H1 (cell line): ENCODE measurements around the gene TMEM9B. TPM values are rescaled to one million over a fixed set of nuclear protein-coding genes. Genes with fewer than 3 reads are reported as not detected.
"Not testable (repeated sequence)": the region's sequence is repeated elsewhere in the genome, so short reads cannot be mapped to it uniquely, and the experiment has no call there.

Source experiments
- CTCF ChIA-PET: fragments of 300-600 bp; sonication (Branson Sonifier 250); formaldehyde crosslinking; loops from one replicate; lab custom pipeline; 2021; ENCODE audit not compliant: partially characterized antibody; lab: Charles Lee
- POLR2A ChIA-PET: fragments of 300-600 bp; sonication (Branson Sonifier 250); formaldehyde crosslinking; loops from one replicate; lab custom pipeline; 2021; ENCODE audit warnings: inconsistent platforms; ENCODE audit not compliant: partially characterized antibody; lab: Charles Lee
- DNase-seq, 2 experiments: peaks; one replicate each; pipeline versions ENCODE4 v3.0.0 to v3.0.0-alpha.2; 2010 to 2022; ENCODE audit warnings: low spot score in 2 of 2, low read depth in 1 of 2, mixed read lengths in 1 of 2
- FAIRE-seq: peaks from 2 replicates; lab custom pipeline; 2011; peaks lifted over from hg19 to GRCh38; lab: Jason Lieb, UNC
- H2AFZ ChIP-seq: 2 replicates; pipeline ENCODE4 v1.8.1; 2012; ENCODE audit warnings: low read length, inconsistent platforms
- H2AK5ac ChIP-seq: 2 replicates; pipeline ENCODE4 v1.6.1; 2013; ENCODE audit warnings: low read depth, low read length
- H2BK120ac ChIP-seq: replicated peaks from 2 replicates; pipeline ENCODE3; 2013; ENCODE audit warnings: low read depth, low read length, inconsistent platforms
- H2BK12ac ChIP-seq: 2 replicates; pipeline ENCODE4 v1.6.1; 2013; ENCODE audit warnings: low read depth, low read length
- H2BK15ac ChIP-seq: 2 replicates; pipeline ENCODE4 v1.6.1; 2013; ENCODE audit warnings: low read length
- H2BK20ac ChIP-seq: 2 replicates; pipeline ENCODE4 v1.6.1; 2013; ENCODE audit warnings: low read length
- H2BK5ac ChIP-seq: 2 replicates; pipeline ENCODE4 v1.6.1; 2013; ENCODE audit warnings: low read depth, low read length
- H3K14ac ChIP-seq: 2 replicates; pipeline ENCODE4 v1.6.1; 2013; ENCODE audit warnings: inconsistent platforms; ENCODE audit not compliant: insufficient read length
- H3K18ac ChIP-seq: 2 replicates; pipeline ENCODE4 v1.6.1; 2013; ENCODE audit warnings: low read length; ENCODE audit errors: extremely low read depth
- H3K23ac ChIP-seq: 2 replicates; pipeline ENCODE4 v1.6.1; 2013; ENCODE audit warnings: inconsistent platforms; ENCODE audit not compliant: insufficient read length
- H3K23me2 ChIP-seq: 2 replicates; pipeline ENCODE4 v1.6.1; 2013; ENCODE audit warnings: low read depth, low read length
- H3K27ac ChIP-seq: 2 replicates; pipeline ENCODE4 v1.6.1; 2011; ENCODE audit warnings: low read depth, low read length, inconsistent platforms
- H3K27me3 ChIP-seq, 4 experiments: replicated peaks in 1 of 4; 1 replicate in 1 of 4; 2 replicates in 3 of 4; pipeline versions ENCODE4 v1.6.1 to v1.8.1; 2011 to 2013; ENCODE audit warnings: low read length in 3 of 4, mild to moderate bottlenecking in 3 of 4, inconsistent platforms in 2 of 4, mixed read lengths in 2 of 4, moderate library complexity in 1 of 4; ENCODE audit not compliant: control insufficient read depth in 3 of 4, insufficient read depth in 3 of 4; ENCODE audit errors: extremely low read depth in 1 of 4
- H3K36me3 ChIP-seq, 4 experiments: 2 replicates each; pipeline versions ENCODE4 v1.6.1 to v1.8.1; 2011 to 2013; ENCODE audit warnings: mild to moderate bottlenecking in 4 of 4, low read length in 3 of 4, moderate library complexity in 2 of 4, control low read depth in 1 of 4, inconsistent platforms in 1 of 4; ENCODE audit not compliant: insufficient read depth in 4 of 4, control insufficient read depth in 2 of 4
- H3K4ac ChIP-seq: replicated peaks from 2 replicates; pipeline ENCODE3; 2013; ENCODE audit warnings: low read length, low read depth, mixed read lengths, inconsistent platforms; ENCODE audit not compliant: insufficient read length
- H3K4me1 ChIP-seq, 4 experiments: replicated peaks in 1 of 4; 1 replicate in 1 of 4; 2 replicates in 3 of 4; pipeline versions ENCODE4 v1.6.1 to v1.8.1; 2011 to 2013; ENCODE audit warnings: low read length in 3 of 4, inconsistent platforms in 2 of 4, mixed read lengths in 1 of 4; ENCODE audit not compliant: insufficient read depth in 4 of 4, control insufficient read depth in 3 of 4
- H3K4me2 ChIP-seq, 2 experiments: 2 replicates each; pipeline versions ENCODE4 v1.6.1 to v1.8.1; 2011 to 2013; ENCODE audit warnings: low read depth in 2 of 2, low read length in 2 of 2, control low read depth in 1 of 2, inconsistent platforms in 1 of 2, mild to moderate bottlenecking in 1 of 2; ENCODE audit not compliant: insufficient read depth in 1 of 2
- H3K4me3 ChIP-seq, 4 experiments: fragments of 200-600, 300-600 bp in 1 of 4; sonication (generic), shearing (Covaris generic), sonication (Bioruptor Twin) in 1 of 4; 2 replicates each; pipeline versions ENCODE4 v1.5.1 to v1.8.1; 2011 to 2016; ENCODE audit warnings: low read length in 4 of 4, low read depth in 3 of 4, control low read depth in 2 of 4, inconsistent platforms in 2 of 4, mild to moderate bottlenecking in 2 of 4, mixed read lengths in 1 of 4, moderate library complexity in 1 of 4; ENCODE audit not compliant: insufficient read depth in 2 of 4; ENCODE audit errors: extremely low read depth in 1 of 4
- H3K56ac ChIP-seq: replicated peaks from 2 replicates; pipeline ENCODE3; 2013; ENCODE audit warnings: low read depth, mild to moderate bottlenecking, mixed read lengths, low read length, inconsistent platforms; ENCODE audit not compliant: insufficient read length
- H3K79me1 ChIP-seq: 2 replicates; pipeline ENCODE4 v1.6.1; 2013; ENCODE audit warnings: low read depth, low read length, control low read depth
- H3K79me2 ChIP-seq, 2 experiments: 2 replicates each; pipeline versions ENCODE4 v1.6.1 to v1.8.1; 2012 to 2013; ENCODE audit warnings: low read length in 2 of 2, mild to moderate bottlenecking in 2 of 2, inconsistent platforms in 1 of 2; ENCODE audit not compliant: insufficient read depth in 2 of 2, control insufficient read depth in 1 of 2
- H3K9ac ChIP-seq, 4 experiments: replicated peaks in 1 of 4; 1 replicate in 1 of 4; 2 replicates in 3 of 4; pipeline versions ENCODE4 v1.6.1 to v1.8.1; 2011 to 2013; ENCODE audit warnings: low read depth in 3 of 4, low read length in 3 of 4, control low read depth in 2 of 4, mild to moderate bottlenecking in 2 of 4, moderate library complexity in 2 of 4, inconsistent platforms in 1 of 4; ENCODE audit errors: extremely low read depth in 1 of 4
- H3K9me3 ChIP-seq, 2 experiments: 2 replicates each; pipeline versions ENCODE4 v1.6.1 to v1.8.1; 2012 to 2013; ENCODE audit warnings: mild to moderate bottlenecking in 2 of 2, moderate library complexity in 2 of 2, control low read depth in 1 of 2, inconsistent platforms in 1 of 2, low read depth in 1 of 2, low read length in 1 of 2, mixed read lengths in 1 of 2; ENCODE audit not compliant: insufficient read depth in 2 of 2
- H4K20me1 ChIP-seq, 2 experiments: replicated peaks in 1 of 2; 2 replicates each; pipeline versions ENCODE3 to v1.8.1; 2011 to 2013; ENCODE audit warnings: inconsistent platforms in 2 of 2, low read length in 2 of 2, mild to moderate bottlenecking in 1 of 2; ENCODE audit not compliant: insufficient read depth in 2 of 2, control insufficient read depth in 1 of 2
- H4K5ac ChIP-seq: 2 replicates; pipeline ENCODE4 v1.6.1; 2013; ENCODE audit warnings: low read length, low read depth, mixed read lengths, inconsistent platforms; ENCODE audit not compliant: insufficient read length
- H4K8ac ChIP-seq: 2 replicates; pipeline ENCODE4 v1.8.0; 2013; ENCODE audit warnings: mild to moderate bottlenecking, moderate library complexity, low read length, inconsistent platforms; ENCODE audit not compliant: insufficient read depth; ENCODE audit errors: extremely low read depth
- H4K91ac ChIP-seq: replicated peaks from 2 replicates; pipeline ENCODE3; 2013; ENCODE audit warnings: low read length, mixed read lengths, inconsistent platforms; ENCODE audit not compliant: insufficient read length
- WGBS, 2 experiments: shearing (Covaris generic) in 1 of 2; methylation state at CpG; one replicate each; pipeline versions ENCODE4 v1.1.6 to v1.1.7; 2013 to 2015; ENCODE audit warnings: low lambda C conversion rate in 2 of 2, mixed read lengths in 2 of 2, inconsistent platforms in 1 of 2, low coverage in 1 of 2, missing lambda C conversion rate in 1 of 2; ENCODE audit not compliant: insufficient replicate concordance in 2 of 2, insufficient coverage in 1 of 2, insufficient read length in 1 of 2; ENCODE audit errors: extremely low coverage in 1 of 2, missing lambda C conversion rate in 1 of 2; 5-methylcytosine and 5-hydroxymethylcytosine counted together
- polyA plus RNA-seq, 7 experiments: library from polyadenylated mRNA; depleted of rRNA in 3 of 7; stranded (reverse) in 5 of 7; unstranded in 2 of 7; fragments of >200 nt in 5 of 7; fragments of 200-250 nt in 2 of 7; gene quantifications; 1 replicate in 5 of 7; 2 replicates in 1 of 7; 4 replicates in 1 of 7; pipeline versions ENCODE4 v1.2.1 to v1.2.3, GENCODE V29; 2011 to 2013; ENCODE audit warnings: missing spikeins in 2 of 7, mixed read lengths in 2 of 7
- total RNA-seq: library from RNA; stranded (reverse); fragmentation: NEBNext Ultra II Directional; extraction: Animal tissue kit (Norgen Biotek cat#: 25700); gene quantifications from 2 replicates; pipeline ENCODE4 v1.2.1, GENCODE V29; 2021

The TMEM9B gene
- total and polyA plus RNA-seq, 2 of the 8 experiments (the other 6 are each of a cell fraction or from before 2014, with no cell fraction given), result 8.3 to 9.4 TPM

DNA sequence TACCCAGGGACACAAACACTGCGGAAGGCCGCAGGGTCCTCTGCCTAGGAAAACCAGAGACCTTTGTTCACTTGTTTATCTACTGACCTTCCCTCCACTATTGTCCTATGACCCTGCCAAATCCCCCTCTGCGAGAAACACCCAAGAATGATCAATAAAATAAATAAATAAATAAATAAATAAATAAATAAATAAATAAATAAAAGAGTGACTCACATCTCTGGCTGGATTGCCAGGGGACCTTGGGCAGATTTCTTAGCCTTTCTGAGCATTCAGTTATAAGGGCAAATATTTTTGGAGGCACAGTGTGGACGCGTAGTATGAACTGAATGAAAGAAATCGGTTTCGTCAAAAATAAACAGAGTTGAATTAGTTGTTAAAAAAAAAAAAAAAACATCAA is 15.1 kb upstream of the TMEM9B start:
- H2BK120ac ChIP-seq, H3K56ac ChIP-seq, H3K14ac ChIP-seq, H2AFZ ChIP-seq, H3K79me1 ChIP-seq, H3K79me2 ChIP-seq, H3K4me3 ChIP-seq, DNase-seq, H2BK20ac ChIP-seq, H3K36me3 ChIP-seq, H2AK5ac ChIP-seq, H2BK15ac ChIP-seq, H3K23ac ChIP-seq, H3K18ac ChIP-seq, H4K8ac ChIP-seq, H4K20me1 ChIP-seq, H2BK12ac ChIP-seq, H2BK5ac ChIP-seq, H3K23me2 ChIP-seq, FAIRE-seq, H4K5ac ChIP-seq, H3K9me3 ChIP-seq, H3K27me3 ChIP-seq, H3K27ac ChIP-seq, H3K4me2 ChIP-seq, H3K4ac ChIP-seq, POLR2A ChIA-PET, H4K91ac ChIP-seq, H3K4me1 ChIP-seq, H3K9ac ChIP-seq: not testable (repeated sequence)
- CTCF ChIA-PET, result interaction anchor here (0.6 kb wide), 1 partner anchor 713 kb away, joined by 3 read pairs; no protein-coding TSS in a partner anchor
- 84% methylated on average over 5 of the region's 7 CpGs; no CpG with 5 or more reads in 1 of the 2 experiments for WGBS, 2 experiments
